NCI-H2107 treated with DMSO at 0.1 percent for 48 hours (cell line): Measurements from ENCODE around the gene BCAN.

Experiments used
- DNase-seq: peaks from one replicate; lab custom pipeline; 2025; ENCODE audit not compliant: unreplicated experiment; lab: John Stamatoyannopoulos, UW

The BCAN gene

DNA sequence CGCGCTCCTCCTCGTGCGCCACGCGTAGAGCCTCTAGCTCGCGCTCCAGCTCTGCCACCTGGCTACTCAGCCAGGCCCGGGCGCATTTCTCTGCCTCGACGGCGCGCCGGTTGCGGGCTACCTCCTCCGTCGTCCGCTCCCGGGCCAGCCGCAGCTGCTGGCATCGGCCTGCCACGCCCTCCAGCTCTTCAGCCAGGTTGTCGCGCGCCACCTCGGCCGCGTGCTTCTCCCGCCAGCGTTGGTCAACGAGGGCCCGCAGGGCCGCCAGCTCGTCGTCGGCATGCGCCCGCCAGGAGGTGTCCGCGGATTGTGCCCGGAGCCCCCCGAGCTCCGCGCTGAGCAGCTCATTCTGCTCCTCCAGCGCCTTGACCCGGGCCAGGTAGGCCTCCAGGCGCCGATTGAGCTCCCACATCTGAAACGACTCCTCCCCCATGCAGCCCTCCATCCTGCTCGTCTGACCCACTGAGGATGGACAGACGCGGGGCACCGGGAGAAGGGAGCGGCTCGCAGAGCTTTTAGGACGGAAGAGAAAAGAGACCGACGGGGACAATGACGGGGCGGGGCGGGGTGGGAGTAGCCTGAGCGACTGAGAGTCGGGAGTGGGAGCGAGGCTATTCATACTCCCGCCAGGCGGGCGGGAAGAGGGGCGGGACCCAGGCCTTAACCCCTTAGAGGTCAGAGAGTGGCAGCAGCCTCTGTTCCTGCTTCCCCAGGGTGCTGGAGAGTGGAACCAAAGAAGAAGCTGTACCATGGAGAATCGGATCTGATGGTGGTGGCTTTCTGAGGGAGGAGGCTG lies 35.1 kb downstream of the BCAN start, which contains the start of gene NES:
NES (minus strand) TSS at position 588 of the 796 bp plus-strand sequence; CDS start at position 445, 143 bp downstream.
- no peak for DNase-seq

DNA sequence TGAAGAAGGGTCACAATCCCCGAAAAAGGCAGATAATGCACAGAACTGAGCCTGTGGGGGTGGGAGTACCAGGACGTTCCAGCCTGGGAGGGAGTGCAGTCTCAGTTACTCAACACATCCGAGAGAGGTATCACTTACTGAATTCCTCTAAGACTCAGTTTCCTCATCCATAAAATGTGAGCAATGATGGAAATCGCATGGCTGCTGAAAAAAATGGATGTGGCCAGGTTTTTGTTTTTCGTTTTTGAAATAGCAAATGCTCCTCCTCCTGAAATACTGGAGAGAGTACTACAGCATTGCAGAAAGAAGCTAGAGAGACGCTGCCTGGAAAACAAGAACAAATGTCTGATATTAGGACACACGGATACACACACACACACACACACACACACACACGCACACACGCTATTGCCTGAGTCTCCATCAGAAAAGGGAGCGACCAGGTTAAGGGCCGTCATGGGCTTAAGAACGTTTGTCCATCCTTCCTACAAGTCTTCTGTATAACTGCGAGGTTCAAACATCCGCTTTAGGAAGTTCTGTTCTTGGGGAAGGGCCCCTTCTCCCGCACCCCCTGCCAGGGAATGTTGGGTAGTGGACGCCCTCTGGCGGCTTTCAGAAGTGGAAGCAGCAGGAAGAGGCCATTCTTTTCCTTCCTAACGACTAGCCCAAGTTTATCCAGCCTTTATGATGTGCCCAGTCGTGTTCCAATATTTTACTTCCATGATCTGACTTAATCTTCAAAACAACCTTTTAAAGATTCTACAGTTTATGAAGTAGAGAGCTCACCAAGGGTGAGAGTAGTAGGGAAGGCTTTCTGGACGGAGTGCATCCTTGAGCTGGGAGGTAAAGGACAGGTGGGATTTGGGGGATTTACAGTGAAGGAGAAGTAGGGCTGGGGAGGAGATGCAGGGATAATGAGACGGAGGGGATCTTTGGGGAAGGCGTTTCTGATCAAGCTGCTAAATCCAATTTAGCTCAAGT lies 36.0 kb downstream of the BCAN start:
- peak; percentile 57 for DNase-seq

DNA sequence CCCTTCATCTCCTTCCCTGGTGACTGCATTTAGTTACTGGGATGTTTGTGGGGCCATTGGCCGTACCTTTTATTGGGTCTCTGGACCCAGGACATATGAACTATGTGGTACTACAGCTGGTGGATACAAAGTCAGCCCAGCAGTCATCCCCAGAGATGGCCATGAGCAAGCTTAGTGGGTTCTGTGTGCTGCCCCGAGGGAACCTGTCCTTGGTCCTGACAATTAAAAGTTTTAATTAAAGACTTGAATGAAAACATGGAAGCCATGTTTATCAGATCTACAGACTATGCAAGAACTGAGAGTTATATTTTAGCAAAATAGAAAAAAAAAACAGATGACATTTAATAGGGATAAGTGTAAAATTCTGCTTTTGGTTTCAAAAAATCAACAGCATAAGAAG lies 38.1 kb downstream of the BCAN start:
- DNase-seq = no peak

DNA sequence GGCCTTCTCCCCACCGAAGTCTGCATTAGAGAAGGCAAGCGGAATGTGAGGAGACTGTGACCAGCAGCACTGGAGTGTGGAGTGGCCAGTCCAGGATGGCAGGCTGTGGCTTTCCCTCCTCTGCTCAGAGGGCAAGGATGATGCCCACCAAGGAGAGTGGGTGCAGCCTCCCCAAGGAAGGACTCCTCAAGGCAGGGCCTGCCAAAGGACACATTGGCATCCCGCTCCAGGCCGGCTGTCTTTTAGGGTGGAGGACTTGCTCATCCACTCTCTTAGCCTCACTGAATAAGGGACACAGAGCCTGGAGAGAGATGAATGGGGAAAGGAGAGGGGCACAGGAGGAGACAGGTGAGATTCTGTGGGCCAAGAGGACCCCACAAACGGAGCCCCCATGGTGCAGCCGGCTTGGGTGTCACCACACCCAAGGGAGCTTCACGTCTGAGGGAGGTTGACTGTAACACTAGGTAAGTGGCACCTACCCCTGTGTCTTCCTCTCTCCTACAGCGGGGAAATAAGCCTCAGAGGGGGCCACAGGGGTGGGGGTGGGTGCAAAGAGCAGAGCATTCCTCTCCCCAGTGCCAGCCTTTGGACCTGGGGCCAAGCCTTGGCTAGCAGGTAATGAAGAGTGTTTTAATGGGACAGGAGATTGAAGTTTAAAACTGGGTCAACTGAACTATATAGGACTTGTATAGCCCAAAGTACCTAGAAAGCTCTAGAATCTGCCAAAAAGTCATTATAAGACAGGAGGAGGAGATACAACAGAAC lies 39.5 kb downstream of the BCAN start:
- no peak for DNase-seq

DNA sequence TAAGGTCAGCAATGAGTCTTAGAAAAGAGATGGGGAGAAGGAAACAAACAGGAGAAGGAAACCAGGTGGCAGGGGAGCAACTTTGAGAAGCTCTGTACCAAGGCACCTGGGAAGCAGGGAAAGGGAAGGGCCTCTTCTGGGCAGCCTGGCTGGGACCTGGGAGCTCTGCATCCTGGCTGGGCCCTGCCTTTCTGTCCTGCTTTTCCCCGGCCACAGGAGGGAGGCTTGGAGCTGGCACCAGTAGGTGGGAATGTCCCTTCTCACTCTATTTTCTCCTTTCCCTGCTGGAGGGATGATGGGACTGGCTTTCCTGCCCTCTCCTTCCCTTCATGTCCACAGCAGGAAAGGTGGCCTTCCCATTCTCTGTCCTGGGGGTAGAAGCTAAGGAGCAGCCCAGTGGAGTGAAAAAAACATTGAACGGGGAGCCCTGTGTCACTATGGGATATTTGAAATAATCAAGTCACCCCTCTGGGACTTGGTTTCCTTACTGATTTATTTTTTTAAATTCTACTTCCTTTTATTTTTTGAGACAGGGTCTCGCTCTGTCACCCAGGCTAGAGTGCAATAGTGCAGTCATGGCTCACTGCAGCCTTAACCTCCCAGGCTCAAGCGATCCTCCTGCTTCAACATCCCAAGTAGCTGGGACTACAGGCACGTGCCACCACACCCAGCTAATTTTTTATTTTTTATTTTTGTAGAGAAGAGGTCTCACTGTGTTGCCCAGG lies 40.4 kb downstream of the BCAN start:
- DNase-seq = no peak

DNA sequence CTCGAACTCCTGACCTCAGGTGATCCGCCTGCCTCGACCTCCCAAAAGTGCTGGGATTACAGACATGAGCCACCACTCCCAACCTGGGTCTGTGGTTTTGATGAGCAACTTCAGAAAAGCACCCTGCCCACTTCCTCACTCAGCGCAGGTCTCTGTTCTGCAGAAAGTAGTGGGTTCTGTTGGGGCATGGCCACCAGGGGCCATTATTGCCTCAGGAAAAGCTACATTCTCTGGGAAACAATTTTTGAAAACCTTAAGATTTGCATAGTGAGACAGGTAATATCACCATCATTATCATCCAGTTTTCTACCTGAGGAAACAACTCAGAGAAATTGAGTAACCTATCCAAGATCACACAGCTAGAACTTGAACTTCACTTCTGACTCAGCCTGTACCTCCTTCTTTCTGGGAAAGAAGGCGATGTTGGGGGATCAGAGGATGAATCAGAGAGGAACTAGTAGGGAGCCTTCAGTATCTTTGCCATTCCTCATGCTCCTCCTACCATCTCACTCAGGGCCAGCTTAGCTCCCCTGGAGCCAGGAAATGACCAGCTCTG lies 42.4 kb downstream of the BCAN start:
- no peak for DNase-seq

DNA sequence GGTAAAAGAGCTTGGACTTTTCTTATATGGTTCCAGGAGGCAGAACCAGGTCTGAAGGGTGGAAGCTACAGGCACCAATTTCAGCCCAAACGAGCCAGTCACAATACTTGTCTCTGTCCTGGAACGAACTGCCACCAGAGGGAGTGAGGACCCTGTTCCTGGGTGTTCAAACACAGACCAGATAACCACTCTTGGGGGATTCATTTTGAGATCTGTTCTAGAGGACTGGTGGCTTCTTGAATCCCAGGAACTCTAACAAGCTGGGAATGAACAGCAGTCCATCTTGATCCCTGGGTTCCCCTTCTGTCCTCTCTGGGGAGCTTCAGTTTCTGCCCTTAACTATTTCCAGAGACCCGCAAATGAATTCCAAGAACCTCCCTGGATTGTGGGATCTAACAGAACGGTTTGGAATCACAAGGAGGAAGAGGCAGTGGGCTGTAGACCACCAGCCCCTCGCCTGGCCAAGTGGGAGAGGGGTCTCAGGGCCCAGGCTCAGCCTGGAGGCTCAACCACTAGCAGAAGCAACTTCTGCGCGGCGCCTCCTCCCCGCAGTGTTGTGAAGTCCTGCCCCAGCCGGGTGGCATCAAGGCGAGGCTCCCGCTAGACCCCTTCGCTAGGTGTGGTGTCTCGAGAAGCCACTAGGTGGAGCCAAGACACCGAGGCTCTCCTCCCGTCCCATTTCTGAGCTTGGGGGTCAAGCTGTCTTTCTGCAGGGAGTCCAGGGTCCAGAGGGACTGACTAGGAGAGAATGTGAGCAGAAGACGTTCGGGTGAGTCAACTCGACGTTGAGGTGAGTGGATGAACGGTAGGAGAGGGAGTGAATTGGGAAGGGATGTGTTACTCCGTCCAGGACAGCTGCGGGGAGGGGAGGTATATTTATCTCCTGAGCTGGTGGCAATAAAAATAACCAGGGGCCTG lies 47.4 kb downstream of the BCAN start:
- DNase-seq = peak; percentile 59

DNA sequence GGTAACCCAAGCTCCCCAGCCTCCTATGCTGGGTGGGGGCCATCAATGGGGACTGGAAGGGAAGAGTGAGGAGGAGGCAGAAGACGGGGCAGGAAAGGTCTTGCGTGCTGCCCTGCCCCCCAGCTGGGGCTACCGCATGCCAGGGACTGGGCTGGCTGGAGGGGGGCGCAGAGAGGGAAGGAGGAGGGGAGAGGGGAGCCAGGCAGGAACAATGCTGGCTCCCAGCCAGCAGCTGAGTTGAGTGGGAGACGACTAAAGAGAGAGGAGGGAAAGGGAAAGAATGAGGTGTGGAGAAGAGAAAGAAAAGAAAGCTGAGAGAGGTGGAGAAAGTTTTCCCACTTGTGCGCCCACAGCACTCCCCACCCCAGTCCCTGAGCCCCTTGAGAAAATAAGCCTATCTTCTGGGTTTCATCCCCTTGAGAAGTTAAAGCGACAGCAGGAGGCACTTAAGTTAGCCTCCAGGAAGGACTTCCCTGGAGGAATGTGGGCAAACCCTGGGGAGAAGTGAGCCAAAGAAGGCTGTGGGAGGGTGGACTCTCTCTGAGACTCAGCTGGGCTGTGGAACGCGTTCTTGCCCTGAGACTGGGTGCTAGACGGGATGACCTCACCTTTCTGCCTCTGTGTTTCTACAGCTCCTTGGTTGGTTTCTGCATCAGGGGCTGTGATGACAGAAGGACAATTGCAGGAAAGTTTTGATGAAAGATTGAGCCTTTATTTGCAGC lies 48.2 kb downstream of the BCAN start:
- no peak for DNase-seq

DNA sequence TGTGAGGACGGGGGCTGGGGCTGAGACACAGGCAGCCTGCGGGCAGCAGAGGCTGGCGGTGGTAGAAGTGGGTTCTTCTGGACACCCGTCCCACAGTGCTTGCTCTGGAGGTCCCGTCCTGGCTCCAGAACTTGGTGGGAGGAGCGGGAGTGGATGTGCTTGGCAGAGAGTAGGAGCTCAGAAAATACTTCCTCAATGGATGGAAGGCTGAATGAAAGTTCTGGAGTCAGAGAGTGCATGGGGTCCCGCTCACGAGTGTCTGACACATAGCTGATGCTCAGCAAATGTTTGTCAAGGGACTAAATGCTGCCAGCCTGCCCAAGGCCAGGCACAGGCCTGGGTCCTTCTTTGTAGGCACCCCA lies 48.7 kb downstream of the BCAN start:
- DNase-seq = no peak

DNA sequence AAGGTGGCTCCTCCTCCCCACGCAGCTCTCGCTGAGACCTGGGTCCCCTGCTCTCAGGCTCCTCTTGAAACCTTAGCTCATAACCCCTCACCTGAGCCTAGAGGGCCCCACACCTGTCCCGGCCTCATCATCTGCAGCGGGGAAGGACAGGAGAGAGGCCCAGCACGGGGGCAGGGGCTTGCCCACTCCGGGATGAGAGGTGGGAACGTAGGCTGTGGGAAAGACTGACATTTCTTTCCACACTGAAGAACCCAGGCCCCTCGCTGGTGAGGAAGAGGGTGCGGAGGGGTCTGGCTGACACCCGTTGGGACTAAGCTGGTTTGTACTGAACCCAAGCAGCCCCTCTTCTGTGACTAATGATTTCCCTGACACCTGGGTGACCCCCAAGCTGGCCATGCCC lies 49.3 kb downstream of the BCAN start:
- DNase-seq = no peak

DNA sequence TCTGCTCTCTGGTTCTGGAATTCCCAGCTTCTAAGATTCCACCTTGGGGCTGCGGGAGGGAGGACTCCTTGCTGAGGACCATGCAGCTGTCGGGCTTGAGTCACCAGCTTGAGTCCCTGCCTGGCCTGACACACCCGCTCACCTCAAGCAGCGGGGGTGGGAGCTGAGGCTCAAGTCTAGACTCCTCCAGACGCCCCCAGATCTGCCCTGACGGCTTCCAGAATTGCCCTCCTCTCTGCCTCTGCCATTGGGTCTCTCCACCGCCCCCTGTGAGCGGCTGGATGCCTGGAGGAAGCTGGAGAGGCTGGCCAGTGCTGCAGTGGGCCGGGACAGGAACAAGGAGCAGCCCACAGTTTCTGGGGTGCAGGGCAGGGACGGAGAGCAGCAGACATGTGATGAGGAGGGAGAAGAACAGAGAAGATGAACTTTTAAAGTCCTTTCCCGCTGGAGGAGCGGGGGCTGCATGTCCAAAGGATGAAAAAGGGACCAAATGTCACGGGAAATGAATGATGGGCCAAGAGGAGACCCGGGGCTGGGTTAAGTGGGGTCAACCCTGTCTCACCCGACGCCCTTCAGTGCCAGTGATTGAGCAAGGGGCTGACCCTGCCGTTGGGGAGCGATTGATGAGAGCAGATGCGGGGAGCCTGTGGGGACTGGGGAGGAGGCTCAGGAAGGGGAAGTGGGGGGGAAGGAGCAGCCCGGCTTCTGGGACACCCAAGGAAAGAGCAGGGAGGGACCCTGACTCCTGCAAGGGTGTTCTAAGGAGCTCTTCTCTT lies 49.9 kb downstream of the BCAN start:
- DNase-seq = no peak

DNA sequence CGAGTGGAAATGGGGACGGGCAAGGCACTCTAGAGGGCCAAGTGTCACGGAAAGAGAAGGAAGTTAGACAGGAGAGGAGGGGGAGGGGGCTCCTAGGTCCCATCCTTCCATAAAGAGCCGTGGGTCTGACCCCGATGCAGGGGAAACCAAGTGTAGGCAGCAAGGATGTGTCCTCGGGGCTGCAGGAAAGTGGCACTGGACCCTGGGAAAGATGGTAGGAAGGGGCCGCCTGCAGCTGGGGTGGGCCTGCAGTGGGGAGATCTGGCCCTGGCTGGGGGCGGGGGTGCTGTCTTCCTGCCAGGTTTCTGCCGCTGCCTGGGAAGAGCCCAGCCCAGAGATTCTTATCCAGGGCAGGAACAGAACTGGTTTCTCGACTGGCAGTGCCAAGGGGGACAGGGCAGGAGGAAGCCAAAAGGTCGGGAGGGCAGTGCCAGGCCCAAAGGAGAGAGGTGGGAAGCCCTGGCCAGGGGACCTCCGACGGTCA lies 50.6 kb downstream of the BCAN start:
- no peak for DNase-seq

DNA sequence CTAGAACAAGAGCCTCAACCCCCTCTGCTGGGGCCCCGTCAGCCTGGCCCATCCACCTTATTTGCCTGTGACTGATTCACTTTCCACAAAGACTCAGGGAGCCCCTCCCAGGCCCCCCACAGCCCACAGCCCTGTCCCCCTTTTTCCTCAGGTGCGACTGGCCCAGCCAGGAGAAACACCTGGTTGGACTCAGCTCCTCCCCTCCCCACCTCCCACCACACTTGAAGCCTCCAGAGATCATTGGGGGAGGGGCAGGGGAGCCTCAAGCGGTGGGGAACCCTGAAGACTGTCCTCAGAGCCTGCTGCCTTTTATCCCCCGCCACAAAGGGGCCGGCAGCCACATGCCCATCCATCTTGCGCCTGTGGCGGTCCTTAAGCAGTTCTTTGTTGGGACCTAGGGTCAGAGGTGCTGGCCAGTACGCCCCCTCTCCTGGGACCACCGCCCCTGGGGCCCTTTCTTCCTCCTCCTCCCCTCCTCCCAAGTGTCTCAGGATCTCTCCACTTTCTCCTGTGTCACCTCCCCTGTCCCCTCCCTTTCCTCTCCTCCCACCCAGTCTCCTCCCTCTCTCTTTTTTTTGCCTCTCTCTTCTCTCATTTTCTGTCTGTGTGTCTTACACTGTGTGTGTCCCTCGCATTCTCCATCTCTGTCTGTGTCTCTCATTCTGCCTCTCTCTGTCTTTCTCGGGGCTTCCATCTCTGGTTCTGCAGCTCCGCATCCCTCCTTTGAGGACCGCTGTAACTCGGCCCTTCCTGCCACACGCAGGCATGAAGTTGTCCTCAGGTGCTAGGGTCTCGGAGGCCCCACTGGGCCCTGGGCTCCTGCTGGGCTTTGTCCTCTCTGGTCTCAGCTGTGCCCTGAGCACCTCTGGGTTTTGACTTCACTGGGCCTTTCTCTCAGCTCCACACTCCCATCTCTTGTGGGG lies 51.3 kb downstream of the BCAN start:
- DNase-seq = peak; percentile 86

DNA sequence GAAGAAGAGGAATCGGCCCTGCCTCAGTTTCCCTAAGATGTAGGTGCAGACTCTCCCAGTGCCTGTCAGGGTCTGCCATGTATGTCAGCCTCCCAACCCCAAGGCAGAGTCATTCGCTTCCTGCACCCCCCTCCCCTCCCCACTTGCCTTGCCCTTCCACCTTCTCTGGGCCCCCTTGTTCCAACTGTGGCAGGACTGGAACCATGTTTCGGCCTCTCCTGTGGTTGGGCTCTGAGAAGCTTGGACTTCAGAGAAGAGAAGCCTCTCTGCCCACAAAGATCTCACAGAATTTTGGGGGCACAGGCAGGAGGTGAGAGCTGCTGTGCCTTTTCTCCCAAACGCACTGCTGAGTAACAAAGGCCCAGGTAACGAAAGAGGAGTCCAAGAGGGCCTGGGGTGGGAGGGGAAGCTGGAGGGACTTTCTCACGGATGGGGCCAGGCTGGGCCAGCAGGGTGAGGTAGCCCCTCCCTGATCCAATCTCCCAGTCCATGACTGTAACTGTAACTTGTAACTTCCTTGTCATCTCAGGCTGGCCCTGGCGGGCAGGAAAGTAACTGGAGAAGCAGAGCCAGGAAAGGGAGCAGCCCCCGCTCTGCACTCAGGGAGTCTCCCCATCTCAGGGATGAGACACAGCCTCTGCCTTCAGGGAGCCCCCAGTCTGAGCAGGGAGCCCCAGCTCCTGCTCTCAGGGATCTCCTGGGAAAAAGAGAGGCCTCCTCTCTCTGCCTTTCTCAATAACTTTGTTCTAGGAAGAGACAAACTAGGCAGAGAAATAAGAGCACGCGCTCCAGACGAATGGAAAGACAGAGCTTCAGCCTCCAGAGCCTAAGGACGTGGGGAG lies 52.2 kb downstream of the BCAN start:
- peak; percentile 47 for DNase-seq

DNA sequence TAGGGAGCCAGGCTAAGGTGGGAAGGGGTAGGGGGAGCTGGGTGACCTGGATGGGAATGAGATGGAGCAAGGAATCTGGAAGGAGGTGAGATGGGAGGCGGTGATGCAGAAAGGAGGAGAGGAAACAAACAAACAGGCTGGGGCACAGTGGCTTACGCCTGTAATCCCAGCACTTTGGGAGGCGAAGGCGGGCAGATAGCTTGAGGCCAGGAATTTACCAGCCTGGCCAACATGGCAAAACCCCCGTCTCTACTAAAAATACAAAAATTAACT lies 52.7 kb downstream of the BCAN start:
- no peak for DNase-seq

DNA sequence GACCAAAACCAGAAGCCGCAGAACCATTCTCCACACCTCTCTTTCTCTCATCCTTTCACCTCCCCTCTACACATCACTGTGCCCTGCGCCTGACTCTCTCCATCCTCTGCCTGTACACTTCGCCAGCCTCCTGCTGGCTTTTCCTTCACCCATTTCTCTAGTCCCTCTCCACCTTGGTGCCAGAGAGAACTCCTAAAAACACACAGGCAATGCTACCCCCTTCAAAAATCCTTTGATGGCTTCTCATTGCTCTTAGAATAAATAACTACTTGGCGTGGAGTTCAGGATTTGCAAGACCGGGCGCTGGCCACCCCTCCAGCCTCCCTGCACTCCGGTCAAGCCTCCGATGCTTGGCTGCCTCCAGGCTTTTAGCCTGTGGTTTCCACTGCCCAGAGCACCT lies 54.8 kb downstream of the BCAN start:
- DNase-seq = no peak
